Psoas muscle (tissue), 8 donors: ENCODE results near the gene DYRK3. TPM values are rescaled to one million over a fixed set of nuclear protein-coding genes. Genes with fewer than 3 reads are reported as not detected.

Experiments
- ATAC-seq, 4 donors: fragments of 200-7000 bp; cut with Tn5 transposase; one replicate each; pipeline ENCODE4 v1.9.1; 2020; ENCODE audit warnings: moderate library complexity in 3 of 4, mild to moderate bottlenecking in 2 of 4
- DNase-seq, 2 donors: peaks; one replicate each; pipeline ENCODE4 v3.0.0-alpha.2; 2020
- H3K27ac ChIP-seq: fragments of 200-600 bp; one replicate; pipeline ENCODE4 v1.8.0; 2022
- H3K27me3 ChIP-seq, 3 donors: fragments of 200-600 bp in 1 of 3; one replicate each; pipeline versions ENCODE4 v1.6.1 to v1.8.0; 2013 to 2022; ENCODE audit warnings: low read length in 2 of 3, mild to moderate bottlenecking in 2 of 3, moderate library complexity in 1 of 3; ENCODE audit not compliant: insufficient read depth in 3 of 3
- H3K36me3 ChIP-seq, 2 donors: fragments of 200-600 bp in 1 of 2; one replicate each; pipeline versions ENCODE4 v1.6.1 to v1.8.0; 2013 to 2022; ENCODE audit warnings: low read depth in 1 of 2, mild to moderate bottlenecking in 1 of 2, moderate library complexity in 1 of 2; ENCODE audit not compliant: insufficient read depth in 1 of 2
- H3K4me1 ChIP-seq: fragments of 200-600 bp; one replicate; pipeline ENCODE4 v1.8.0; 2022
- H3K4me3 ChIP-seq: fragments of 200-600 bp; one replicate; pipeline ENCODE4 v1.8.0; 2022; ENCODE audit warnings: mild to moderate bottlenecking
- H3K9me3 ChIP-seq: fragments of 200-600 bp; one replicate; pipeline ENCODE4 v1.8.0; 2022
- CTCF ChIP-seq: fragments of 200-600 bp; IDR thresholded peaks from one replicate; pipeline ENCODE4 v1.8.0; 2022; ENCODE audit warnings: antibody characterized with exemption
- whole genome bisulfite sequencing, 3 donors: extraction: QIAGEN DNeasy Blood & Tissue Kit; methylation state at CpG; one replicate each; pipeline versions ENCODE4 v1.1.6 to v1.1.7; 2013; 5-methylcytosine and 5-hydroxymethylcytosine counted together
- intact Hi-C, 2 donors: fragments of 100-400 bp; cut with DNase I; formaldehyde crosslinking; loops; one replicate each; pipeline versions ENCODE4 v1.11.0 to v1.14.2; 2022
- polyA plus RNA-seq, 3 donors: library from polyadenylated mRNA; stranded (reverse); fragments of 200-250 nt; gene quantifications; one replicate each; pipeline ENCODE4 v1.2.3, GENCODE V29; 2013
- total RNA-seq, 4 donors: library from RNA; stranded (reverse); fragmentation: NEBNext Ultra II Directional in 2 of 4; extraction: Animal tissue kit (Norgen Biotek cat#: 25700) in 2 of 4; gene quantifications; one replicate each; pipeline versions ENCODE4 v1.2.1 to v1.2.4, GENCODE V29; 2021 to 2023
- donor health status: healthy with polysubstance abuse.
- donor health status: DM: no; HTN: no; CAD: no; lungs with moderate emphysema.
- donor health status: Bipolar disorder and iron deficiency.
- donor health status: healthy.
- donor health status: DM: yes; HTN: yes; CAD: no.
- donor health status: DM: no; HTN: no; CAD: no.
- donor health status: DM: no; HTN: no; CAD: no.
- donor health status: DM: yes; HTN: yes; CAD: no.

DYRK3 gene
- total and polyA plus RNA-seq, 7 donors: 0.25 to 2.0 (median 1.2) TPM

DNA sequence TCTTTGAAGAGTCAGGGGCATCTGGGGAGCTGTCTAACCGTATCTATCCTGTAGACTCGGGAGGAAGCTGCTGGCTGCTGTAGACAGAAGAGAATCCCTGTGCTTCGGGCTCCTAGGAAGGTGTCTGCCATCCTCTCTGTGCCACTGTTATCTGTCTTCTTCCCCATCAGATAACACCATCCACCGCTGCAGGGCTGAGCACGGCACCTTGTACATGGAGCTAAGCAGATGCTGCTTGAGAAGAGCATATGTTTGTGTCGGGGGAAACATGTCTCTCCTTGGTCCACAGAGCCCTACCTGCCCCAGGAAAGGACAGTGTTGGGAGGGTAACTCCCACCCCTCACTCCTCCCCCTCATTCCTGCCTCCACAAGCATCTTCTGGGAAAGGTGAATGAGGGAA is 48.0 kb downstream of the DYRK3 start:
- no peak for TF ChIP-seq CTCF
- 88 to 91% (median 89%) methylated on average over 6 of the region's 6 CpGs for WGBS, 3 donors
- Histone ChIP-seq H3K4me3 (no peak overlapping the region), H3K27ac (no peak overlapping the region), H3K9me3 (no peaks in the 10 kb centered on the region), H3K36me3 (no peaks in the 10 kb centered on the region), H3K27me3 (no peaks in the 10 kb centered on the region), H3K4me1 (peaks cover 27% of the 10 kb centered on the region)
- DNase-seq (no peak), ATAC-seq (no peak)
- intact Hi-C loops: no loop called here

DNA sequence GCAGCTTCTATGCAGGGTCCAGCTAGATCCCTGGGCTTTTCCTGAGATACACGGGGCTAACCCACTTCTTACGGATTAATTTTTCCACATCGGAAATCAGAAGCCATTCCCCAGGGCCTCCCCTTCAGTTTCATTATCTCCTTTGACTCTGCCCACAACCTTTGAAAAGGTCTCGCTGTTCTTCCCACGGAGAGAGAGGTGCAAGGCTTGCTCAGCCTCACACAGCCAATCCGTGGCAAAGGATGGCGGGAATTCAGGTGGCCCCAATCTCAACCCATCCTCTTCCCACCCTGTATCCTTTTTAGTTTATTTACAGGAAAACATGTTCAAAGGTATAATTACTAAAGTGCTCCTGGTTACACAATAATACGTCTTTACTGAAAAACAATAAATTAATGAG is 48.7 kb downstream of the DYRK3 start:
- Histone ChIP-seq H3K9me3 (no peaks in the 10 kb centered on the region), H3K36me3 (no peaks in the 10 kb centered on the region), H3K27me3 (no peaks in the 10 kb centered on the region), H3K4me3 (peak overlapping the region; percentile 96), H3K27ac (peak overlapping the region; percentile 98), H3K4me1 (peaks cover 34% of the 10 kb centered on the region)
- intact Hi-C loops: no loop called here
- DNase-seq: no peak
- TF ChIP-seq CTCF: no peak
- WGBS, 3 donors: 55 to 61% (median 59%) methylated on average over 8 of the region's 8 CpGs
- ATAC-seq: no peak

- peak within 1 kb of the TSS; percentile 96 for H3K4me3 ChIP-seq
- 1% methylated on average over 26 to 81 of the region's 82 CpGs for WGBS, 3 donors
- H3K4me1 ChIP-seq: peaks cover 41% of the 10 kb centered on the region
- intact Hi-C loops: loop anchor here in 1 of 2 donors (5.0 kb wide), 1 partner anchor 38 kb away; no protein-coding TSS in a partner anchor
- H3K36me3 ChIP-seq: peaks cover 0 to 5% of the 10 kb centered on the region in 2 donors
- DNase-seq: peak; percentile 86 to 90
- ATAC-seq: peak; percentile 78 to 83 (median 80)
- no peak for TF ChIP-seq CTCF
- H3K27me3 ChIP-seq: no peaks in the 10 kb centered on the region
- H3K27ac ChIP-seq: peak within 1 kb of the TSS; percentile 98
- no peaks in the 10 kb centered on the region for H3K9me3 ChIP-seq
Measured at GRCh38 chr1:206684478-206685333, 49.4 kb downstream of the DYRK3 start, which contains the start of gene MAPKAPK2. Gene MAPKAPK2, plus strand, starts transcription at chr1:206684905. Its CDS starts 325 bp downstream, at chr1:206685230.

GRCh38 chr1:206685334-206685768 is 50.0 kb downstream of the DYRK3 start:
- intact Hi-C loops: loop anchor here in 1 of 2 donors (5.0 kb wide), 1 partner anchor 37 kb away; no protein-coding TSS in a partner anchor
- Histone ChIP-seq H3K27me3 (no peaks in the 10 kb centered on the region), H3K27ac (peak overlapping the region; percentile 98), H3K9me3 (no peaks in the 10 kb centered on the region), H3K36me3 (peaks cover 0 to 5% of the 10 kb centered on the region in 2 donors), H3K4me1 (peaks cover 47% of the 10 kb centered on the region), H3K4me3 (peak overlapping the region; percentile 96)
- ATAC-seq (peak; percentile 22 to 56 (median 40)), DNase-seq (peak; percentile 58 to 70)
- WGBS, 3 donors: 0 to 2% (median 1%) methylated on average over 30 to 48 of the region's 48 CpGs
- no peak for TF ChIP-seq CTCF
